Stimulated activated CD8-positive, alpha-beta memory T cell treated with anti-CD3 and anti-CD28 coated beads, Interleukin-7, amount 100 ng/mL, for 48 hours (primary cell): Measurements from ENCODE around the gene EEF1A2.

ENCODE experiments used
- DNase-seq, 2 donors: peaks; one replicate each; pipeline ENCODE4 v3.0.0-alpha.2; 2020; ENCODE audit warnings: low read depth in 1 of 2; ENCODE audit errors: extremely low read depth in 1 of 2

EEF1A2 gene

DNA sequence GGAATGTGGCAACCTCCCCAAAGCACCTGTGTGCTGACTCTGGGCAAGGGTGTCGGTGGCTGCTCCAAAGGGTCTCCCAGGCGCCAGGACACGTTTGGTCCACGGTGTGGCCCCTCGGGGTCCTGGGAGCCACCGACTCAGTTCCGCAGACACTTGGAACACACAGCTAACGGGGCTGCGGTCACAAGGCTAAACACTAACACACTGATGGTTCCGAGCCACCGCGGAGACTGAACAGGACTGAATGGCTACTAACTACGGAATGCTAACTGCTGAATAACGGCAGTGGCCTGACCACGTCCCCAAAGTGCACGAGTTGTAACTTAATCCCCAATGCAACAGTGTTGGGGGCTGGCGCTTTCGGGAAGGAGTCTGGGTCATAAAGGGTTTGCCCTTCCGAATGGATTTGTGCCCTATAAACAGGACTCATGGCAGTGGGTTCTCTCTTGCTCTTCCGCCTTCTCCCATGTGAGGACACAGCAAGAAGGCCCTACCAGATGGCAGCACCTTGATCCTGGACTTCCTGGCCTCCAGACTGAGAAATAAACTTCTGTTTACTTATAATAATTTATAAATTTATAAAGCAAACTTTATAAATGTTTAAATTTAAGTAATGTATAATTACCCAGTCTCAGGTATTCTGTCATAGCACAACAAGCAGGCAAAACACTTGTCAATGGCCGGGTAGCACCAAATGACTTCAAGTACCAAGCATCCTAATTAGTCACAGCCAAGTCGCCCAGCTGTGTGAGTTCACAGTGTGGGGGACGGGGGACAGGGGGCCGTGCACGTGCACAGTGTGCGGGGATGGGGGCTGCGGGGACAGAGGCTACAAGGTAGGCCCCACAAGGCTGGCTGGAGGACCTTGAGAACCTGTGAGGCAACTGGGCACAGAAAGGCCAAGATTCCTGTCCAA, 2.3 kb upstream of the EEF1A2 start:
- DNase-seq: no peak

DNA sequence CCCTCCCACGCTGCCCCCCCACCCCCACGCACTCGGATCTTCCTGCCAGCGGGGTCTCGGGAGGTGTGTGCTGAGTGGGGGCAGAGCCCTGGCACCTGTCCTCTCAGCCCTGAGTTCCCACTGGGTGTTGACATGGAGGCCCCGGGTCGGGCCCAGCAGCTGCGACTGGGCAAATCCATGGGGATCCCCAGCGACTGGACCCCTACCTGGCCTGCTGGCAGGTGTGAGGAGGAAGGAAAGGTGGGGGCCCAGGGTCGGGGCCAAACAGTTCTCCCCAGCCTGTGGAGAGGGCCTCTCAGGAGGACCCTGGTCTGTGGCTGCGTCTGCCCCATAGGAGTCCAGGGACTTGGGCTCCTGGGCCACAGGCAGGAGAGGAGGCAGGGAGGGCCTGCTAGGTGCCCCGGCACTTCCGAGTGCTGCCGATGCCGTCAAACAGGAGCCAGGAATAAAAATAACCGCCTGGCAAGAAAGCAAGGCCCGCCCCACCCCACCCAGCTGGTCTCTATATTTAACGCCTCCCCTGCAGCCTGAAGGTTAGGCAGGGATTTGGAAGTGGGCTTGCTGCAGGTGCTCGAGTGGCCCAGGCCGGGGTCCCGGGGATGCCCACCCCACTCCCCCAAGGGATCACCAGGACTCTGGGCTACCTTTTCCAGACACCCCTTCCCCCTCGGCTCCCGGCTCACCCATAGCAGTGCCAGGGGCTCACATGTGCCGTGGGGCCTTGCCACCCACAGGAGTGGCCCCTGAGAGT, 1.4 kb upstream of the EEF1A2 start:
- DNase-seq: no peak

DNA sequence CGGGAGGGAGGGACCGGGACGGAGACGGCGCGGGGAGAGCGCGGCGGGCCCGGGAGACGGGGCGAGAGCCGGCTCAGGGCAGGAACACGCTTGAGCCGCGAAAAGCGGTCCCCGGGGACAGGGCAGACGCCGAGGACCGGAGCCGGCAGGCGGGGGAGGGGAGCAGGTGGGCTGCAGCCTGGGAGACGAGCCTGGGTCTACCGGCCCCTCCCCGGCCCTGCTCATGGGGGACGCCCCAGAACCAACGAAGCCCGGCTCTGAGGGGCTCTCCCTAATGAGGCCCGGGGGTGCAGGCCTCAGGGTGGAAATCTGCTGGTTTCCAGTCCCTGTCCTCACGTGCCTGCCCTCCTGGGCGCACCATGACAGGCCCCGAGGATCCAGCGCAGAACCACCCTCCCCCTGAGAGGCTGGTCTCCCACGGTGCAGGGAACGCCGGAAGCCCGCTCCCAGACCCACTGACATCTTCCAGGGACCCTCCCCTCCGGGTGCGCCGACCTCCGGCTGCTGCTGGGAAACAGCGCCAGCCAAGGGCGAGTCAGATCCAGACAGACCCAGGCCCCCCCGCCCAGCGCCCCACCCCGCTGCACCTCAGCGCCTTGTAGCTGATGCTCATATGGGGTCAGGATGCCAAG, 571 bp upstream of the EEF1A2 start:
- no peak for DNase-seq

GRCh38 chr20:63497946-63498935, 642 bp downstream of the EEF1A2 start:
- DNase-seq: no peak

- DNase-seq: no peak
Measured at GRCh38 chr20:63497138-63497945, 1.5 kb downstream of the EEF1A2 start.

- DNase-seq: no peak
Measured at GRCh38 chr20:63496596-63497120, 2.2 kb downstream of the EEF1A2 start.

GRCh38 chr20:63495741-63496595, 2.9 kb downstream of the EEF1A2 start:
- DNase-seq: peak; percentile 45 to 47

GRCh38 chr20:63495167-63495720, 3.6 kb downstream of the EEF1A2 start:
- no peak for DNase-seq

- DNase-seq: no peak
Measured at GRCh38 chr20:63494420-63495166, 4.3 kb downstream of the EEF1A2 start.

- no peak for DNase-seq
Measured at GRCh38 chr20:63494084-63494419, 4.8 kb downstream of the EEF1A2 start.

DNA sequence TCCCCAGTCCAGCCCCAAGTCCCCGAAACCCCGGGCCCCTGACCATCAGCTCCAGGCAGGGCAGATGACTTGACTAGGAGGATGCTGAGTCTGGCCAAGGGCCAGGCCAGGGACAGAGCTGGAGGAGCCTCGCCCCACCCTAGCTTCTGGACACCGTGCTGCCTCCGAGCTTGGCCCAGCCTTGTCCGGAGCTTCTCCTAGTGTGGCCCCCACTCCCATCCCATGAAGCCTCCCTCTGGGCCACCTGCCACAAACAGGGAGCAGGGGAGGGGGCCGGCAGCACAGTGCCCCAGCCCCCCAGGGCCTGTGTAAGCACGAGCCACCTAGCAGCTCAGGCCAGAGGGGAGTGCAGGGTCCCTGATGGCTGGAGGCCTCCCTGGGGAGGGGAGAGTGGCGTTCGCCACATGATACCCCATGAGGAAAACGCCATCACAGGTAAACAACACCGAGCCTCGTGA, 5.3 kb downstream of the EEF1A2 start:
- DNase-seq: no peak

DNA sequence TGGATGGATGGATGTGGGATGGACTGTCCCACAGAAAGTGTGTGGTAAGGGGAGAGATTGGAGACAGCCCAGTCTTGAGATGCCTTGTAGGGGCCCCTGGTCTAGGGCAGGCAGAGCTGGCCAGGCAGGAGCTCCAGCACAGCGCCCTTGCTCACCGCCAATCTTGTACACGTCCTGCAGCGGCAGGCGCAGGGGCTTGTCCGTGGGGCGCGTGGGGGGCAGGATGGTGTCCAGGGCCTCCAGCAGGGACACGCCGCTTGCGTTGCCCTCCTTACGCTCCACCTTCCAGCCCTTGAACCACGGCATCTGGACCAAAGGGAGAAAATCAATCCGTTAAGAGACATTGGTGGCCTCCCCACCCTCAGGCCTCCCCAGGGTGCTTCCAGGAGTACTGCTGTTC, 5.9 kb downstream of the EEF1A2 start:
- DNase-seq: no peak

- no peak for DNase-seq
Measured at GRCh38 chr20:63492518-63492917, 6.4 kb downstream of the EEF1A2 start.

DNA sequence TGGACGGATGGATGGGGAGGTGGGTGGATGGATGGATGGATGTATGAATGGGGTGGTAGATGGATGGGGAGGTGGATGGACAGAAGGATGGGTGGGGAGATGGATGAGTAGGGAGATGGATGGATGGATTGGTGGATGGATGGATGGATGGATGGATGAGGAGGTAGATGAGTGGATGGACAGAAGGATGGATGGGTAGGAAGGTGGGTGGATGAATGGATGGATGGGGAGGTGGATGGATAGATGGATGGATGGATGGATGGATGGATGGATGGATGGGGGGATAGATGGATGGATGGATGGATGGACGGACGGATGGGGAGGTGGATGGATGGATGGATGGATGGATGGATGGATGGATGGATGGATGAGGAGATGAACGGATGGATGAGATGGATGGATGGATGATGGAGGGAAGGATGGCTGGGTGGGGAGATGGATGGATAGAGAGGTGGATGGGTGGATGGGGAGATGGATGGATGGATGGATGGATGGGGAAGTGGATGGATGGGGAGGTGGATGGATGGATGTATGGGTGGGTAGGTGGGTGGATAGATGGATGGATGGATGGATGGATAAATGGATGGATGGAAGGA, 7.2 kb downstream of the EEF1A2 start:
- DNase-seq: no peak

DNA sequence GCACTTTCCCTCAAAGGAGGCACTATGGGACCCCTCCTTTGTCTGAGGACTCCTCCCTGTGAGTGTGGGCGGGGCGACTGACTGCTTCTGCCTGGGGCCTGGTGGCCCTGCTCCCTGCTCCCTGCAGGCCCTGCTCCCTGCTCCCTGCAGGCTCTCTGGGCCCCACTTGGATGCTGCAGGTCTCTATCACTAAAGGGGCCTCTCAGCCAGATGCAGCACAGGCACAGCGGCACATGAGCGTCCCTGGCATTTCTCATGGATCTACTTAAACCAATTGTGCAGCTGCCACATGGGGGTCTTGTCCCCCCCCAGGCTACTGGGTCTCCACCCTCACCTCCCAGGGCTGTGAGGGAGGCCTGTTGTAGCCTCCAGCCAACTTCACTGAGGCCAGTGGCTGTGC, 7.8 kb downstream of the EEF1A2 start:
- DNase-seq: no peak

GRCh38 chr20:63490416-63490815, 8.5 kb downstream of the EEF1A2 start:
- no peak for DNase-seq
